Measurements from ENCODE around the gene PAPPA2. TPM values are rescaled to one million over a fixed set of nuclear protein-coding genes. Genes with fewer than 3 reads are reported as not detected.
A peak's percentile ranks its signal among the peaks of the same experiment; 100 is the strongest.

PAPPA2 gene
- total and polyA plus RNA-seq, 9 donors, result 0.45 to 5.1 (median 0.56) TPM

GRCh38 chr1:176794897-176795508, 332.0 kb downstream of the PAPPA2 start:
- Histone ChIP-seq H3K36me3 (ENCODE audit: control insufficient read depth, insufficient read depth, low read length) (no peaks in the 10 kb centered on the region), H3K4me1 (ENCODE audit: control insufficient read depth, insufficient read depth, low read length) (peaks cover 3% of the 10 kb centered on the region), H3K27ac (ENCODE audit: low read length) (no peak overlapping the region), H3K27me3 (ENCODE audit: control insufficient read depth, insufficient read depth, low read length) (no peaks in the 10 kb centered on the region), H3K9me3 (replicated peaks; ENCODE audit: control insufficient read depth, low read depth, low read length) (no peaks in the 10 kb centered on the region), H3K4me3 (ENCODE audit: low read length) (no peak overlapping the region)
- WGBS (ENCODE audit: insufficient coverage), result 91% methylated on average over 3 of the region's 5 CpGs
- DNase-seq, result no peak

- WGBS (ENCODE audit: insufficient coverage), result no CpG with 5 or more reads among the region's 2 CpGs
- Histone ChIP-seq H3K4me1 (ENCODE audit: control insufficient read depth, insufficient read depth, low read length) (peaks cover 3% of the 10 kb centered on the region), H3K27me3 (ENCODE audit: control insufficient read depth, insufficient read depth, low read length) (no peaks in the 10 kb centered on the region), H3K36me3 (ENCODE audit: control insufficient read depth, insufficient read depth, low read length) (no peaks in the 10 kb centered on the region), H3K4me3 (ENCODE audit: low read length) (no peak overlapping the region), H3K9me3 (replicated peaks; ENCODE audit: control insufficient read depth, low read depth, low read length) (no peaks in the 10 kb centered on the region), H3K27ac (ENCODE audit: low read length) (no peak overlapping the region)
- DNase-seq, result no peak
These were observed 333.0 kb downstream of the PAPPA2 start for GRCh38 chr1:176795929-176796328.

GRCh38 chr1:176796583-176796982, 333.6 kb downstream of the PAPPA2 start:
- Histone ChIP-seq H3K9me3 (replicated peaks; ENCODE audit: control insufficient read depth, low read depth, low read length) (no peaks in the 10 kb centered on the region), H3K27ac (ENCODE audit: low read length) (no peak overlapping the region), H3K27me3 (ENCODE audit: control insufficient read depth, insufficient read depth, low read length) (no peaks in the 10 kb centered on the region), H3K36me3 (ENCODE audit: control insufficient read depth, insufficient read depth, low read length) (no peaks in the 10 kb centered on the region), H3K4me3 (ENCODE audit: low read length) (no peak overlapping the region), H3K4me1 (ENCODE audit: control insufficient read depth, insufficient read depth, low read length) (peaks cover 9% of the 10 kb centered on the region)
- WGBS (ENCODE audit: insufficient coverage), result 29% methylated on average over 1 of the region's 1 CpG
- DNase-seq, result no peak

GRCh38 chr1:176799327-176799726, 336.4 kb downstream of the PAPPA2 start:
- H3K27ac ChIP-seq (ENCODE audit: low read length), result no peak overlapping the region
- H3K36me3 ChIP-seq (ENCODE audit: control insufficient read depth, insufficient read depth, low read length), result no peaks in the 10 kb centered on the region
- no peaks in the 10 kb centered on the region for H3K9me3 ChIP-seq (replicated peaks; ENCODE audit: control insufficient read depth, low read depth, low read length)
- no peak overlapping the region for H3K4me3 ChIP-seq (ENCODE audit: low read length)
- peaks cover 13% of the 10 kb centered on the region for H3K4me1 ChIP-seq (ENCODE audit: control insufficient read depth, insufficient read depth, low read length)
- no peak for DNase-seq
- WGBS (ENCODE audit: insufficient coverage), result no CpG with 5 or more reads among the region's 3 CpGs
- H3K27me3 ChIP-seq (ENCODE audit: control insufficient read depth, insufficient read depth, low read length), result no peaks in the 10 kb centered on the region

- WGBS (ENCODE audit: insufficient coverage), result 20% methylated on average over 1 of the region's 5 CpGs
- no peaks in the 10 kb centered on the region for H3K9me3 ChIP-seq (replicated peaks; ENCODE audit: control insufficient read depth, low read depth, low read length)
- peaks cover 13% of the 10 kb centered on the region for H3K4me1 ChIP-seq (ENCODE audit: control insufficient read depth, insufficient read depth, low read length)
- H3K27ac ChIP-seq (ENCODE audit: low read length), result peak overlapping the region; percentile 74
- DNase-seq, result peak; percentile 77
- H3K36me3 ChIP-seq (ENCODE audit: control insufficient read depth, insufficient read depth, low read length), result no peaks in the 10 kb centered on the region
- H3K27me3 ChIP-seq (ENCODE audit: control insufficient read depth, insufficient read depth, low read length), result no peaks in the 10 kb centered on the region
- H3K4me3 ChIP-seq (ENCODE audit: low read length), result no peak overlapping the region
These were observed 338.1 kb downstream of the PAPPA2 start for GRCh38 chr1:176800978-176801513.

GRCh38 chr1:176801514-176802020, 338.6 kb downstream of the PAPPA2 start:
- H3K4me3 ChIP-seq (ENCODE audit: low read length), result no peak overlapping the region
- H3K27ac ChIP-seq (ENCODE audit: low read length), result peak overlapping the region; percentile 74
- H3K4me1 ChIP-seq (ENCODE audit: control insufficient read depth, insufficient read depth, low read length), result peaks cover 13% of the 10 kb centered on the region
- no peaks in the 10 kb centered on the region for H3K27me3 ChIP-seq (ENCODE audit: control insufficient read depth, insufficient read depth, low read length)
- DNase-seq, result peak; percentile 96
- WGBS (ENCODE audit: insufficient coverage), result 6% methylated on average over 4 of the region's 5 CpGs
- no peaks in the 10 kb centered on the region for H3K36me3 ChIP-seq (ENCODE audit: control insufficient read depth, insufficient read depth, low read length)
- no peaks in the 10 kb centered on the region for H3K9me3 ChIP-seq (replicated peaks; ENCODE audit: control insufficient read depth, low read depth, low read length)

GRCh38 chr1:176802316-176802715, 339.3 kb downstream of the PAPPA2 start:
- Histone ChIP-seq H3K36me3 (ENCODE audit: control insufficient read depth, insufficient read depth, low read length) (no peaks in the 10 kb centered on the region), H3K4me3 (ENCODE audit: low read length) (no peak overlapping the region), H3K27ac (ENCODE audit: low read length) (no peak overlapping the region), H3K9me3 (replicated peaks; ENCODE audit: control insufficient read depth, low read depth, low read length) (no peaks in the 10 kb centered on the region), H3K4me1 (ENCODE audit: control insufficient read depth, insufficient read depth, low read length) (peaks cover 13% of the 10 kb centered on the region), H3K27me3 (ENCODE audit: control insufficient read depth, insufficient read depth, low read length) (no peaks in the 10 kb centered on the region)
- WGBS (ENCODE audit: insufficient coverage), result 67% methylated on average over 1 of the region's 2 CpGs
- peak; percentile 61 for DNase-seq

- H3K36me3 ChIP-seq (ENCODE audit: control insufficient read depth, insufficient read depth, low read length), result no peaks in the 10 kb centered on the region
- no peaks in the 10 kb centered on the region for H3K27me3 ChIP-seq (ENCODE audit: control insufficient read depth, insufficient read depth, low read length)
- WGBS (ENCODE audit: insufficient coverage), result 59% methylated on average over 4 of the region's 5 CpGs
- peaks cover 13% of the 10 kb centered on the region for H3K4me1 ChIP-seq (ENCODE audit: control insufficient read depth, insufficient read depth, low read length)
- no peak overlapping the region for H3K4me3 ChIP-seq (ENCODE audit: low read length)
- DNase-seq, result no peak
- no peak overlapping the region for H3K27ac ChIP-seq (ENCODE audit: low read length)
- H3K9me3 ChIP-seq (replicated peaks; ENCODE audit: control insufficient read depth, low read depth, low read length), result no peaks in the 10 kb centered on the region
These were observed 340.1 kb downstream of the PAPPA2 start for GRCh38 chr1:176803042-176803441.

GRCh38 chr1:176803596-176803995, 340.6 kb downstream of the PAPPA2 start:
- H3K36me3 ChIP-seq (ENCODE audit: control insufficient read depth, insufficient read depth, low read length), result no peaks in the 10 kb centered on the region
- H3K4me1 ChIP-seq (ENCODE audit: control insufficient read depth, insufficient read depth, low read length), result peaks cover 13% of the 10 kb centered on the region
- no peak overlapping the region for H3K27ac ChIP-seq (ENCODE audit: low read length)
- H3K9me3 ChIP-seq (replicated peaks; ENCODE audit: control insufficient read depth, low read depth, low read length), result no peaks in the 10 kb centered on the region
- no peaks in the 10 kb centered on the region for H3K27me3 ChIP-seq (ENCODE audit: control insufficient read depth, insufficient read depth, low read length)
- DNase-seq, result no peak
- no peak overlapping the region for H3K4me3 ChIP-seq (ENCODE audit: low read length)

- no peak overlapping the region for H3K4me3 ChIP-seq (ENCODE audit: low read length)
- H3K27me3 ChIP-seq (ENCODE audit: control insufficient read depth, insufficient read depth, low read length), result no peaks in the 10 kb centered on the region
- H3K9me3 ChIP-seq (replicated peaks; ENCODE audit: control insufficient read depth, low read depth, low read length), result no peaks in the 10 kb centered on the region
- 67% methylated on average over 1 of the region's 2 CpGs for WGBS (ENCODE audit: insufficient coverage)
- DNase-seq, result peak; percentile 54
- H3K27ac ChIP-seq (ENCODE audit: low read length), result no peak overlapping the region
- no peaks in the 10 kb centered on the region for H3K4me1 ChIP-seq (ENCODE audit: control insufficient read depth, insufficient read depth, low read length)
- H3K36me3 ChIP-seq (ENCODE audit: control insufficient read depth, insufficient read depth, low read length), result no peaks in the 10 kb centered on the region
These were observed 346.3 kb downstream of the PAPPA2 start for GRCh38 chr1:176809292-176809691.
